ENCODE data around the gene NAPEPLD.

The NAPEPLD gene

GRCh38 chr7:103127006-103127405 lies 21.9 kb downstream of the NAPEPLD start:
- no peaks in the 10 kb centered on the region for H3K27me3 ChIP-seq (ENCODE audit: control insufficient read depth in 5 of 5, insufficient read depth in 4 of 5, low read length in 5 of 5)
- no peak overlapping the region for H3K27ac ChIP-seq (ENCODE audit: low read depth, low read length)
- no peaks in the 10 kb centered on the region for H3K4me1 ChIP-seq (ENCODE audit: control insufficient read depth in 5 of 5, insufficient read depth in 5 of 5, low read length in 5 of 5)
- no peak overlapping the region for H3K4me3 ChIP-seq (ENCODE audit: low read depth in 1 of 5, low read length in 5 of 5)
- H3K36me3 ChIP-seq (ENCODE audit: control insufficient read depth in 5 of 5, insufficient read depth in 5 of 5, low read length in 5 of 5), result peaks cover 12 to 37% (median 27%) of the 10 kb centered on the region in 5 donors
- H3K9me3 ChIP-seq (ENCODE audit: control insufficient read depth in 5 of 5, low read length in 5 of 5), result no peaks in the 10 kb centered on the region
- no peak overlapping the region for H3K9ac ChIP-seq (ENCODE audit: low read length in 5 of 5)

- no peaks in the 10 kb centered on the region for H3K27me3 ChIP-seq (ENCODE audit: control insufficient read depth in 5 of 5, insufficient read depth in 4 of 5, low read length in 5 of 5)
- peaks cover 27 to 55% (median 41%) of the 10 kb centered on the region in 5 donors for H3K36me3 ChIP-seq (ENCODE audit: control insufficient read depth in 5 of 5, insufficient read depth in 5 of 5, low read length in 5 of 5)
- no peaks in the 10 kb centered on the region for H3K4me1 ChIP-seq (ENCODE audit: control insufficient read depth in 5 of 5, insufficient read depth in 5 of 5, low read length in 5 of 5)
- no peak overlapping the region for H3K9ac ChIP-seq (ENCODE audit: low read length in 5 of 5)
- no peak overlapping the region for H3K4me3 ChIP-seq (ENCODE audit: low read depth in 1 of 5, low read length in 5 of 5)
- H3K27ac ChIP-seq (ENCODE audit: low read depth, low read length), result no peak overlapping the region
- H3K9me3 ChIP-seq (ENCODE audit: control insufficient read depth in 5 of 5, low read length in 5 of 5), result no peaks in the 10 kb centered on the region
Measured at GRCh38 chr7:103124429-103124979, 24.4 kb downstream of the NAPEPLD start.

- no peaks in the 10 kb centered on the region for H3K27me3 ChIP-seq (ENCODE audit: control insufficient read depth in 5 of 5, insufficient read depth in 4 of 5, low read length in 5 of 5)
- no peak overlapping the region for H3K4me3 ChIP-seq (ENCODE audit: low read depth in 1 of 5, low read length in 5 of 5)
- no peak overlapping the region for H3K9ac ChIP-seq (ENCODE audit: low read length in 5 of 5)
- H3K27ac ChIP-seq (ENCODE audit: low read depth, low read length), result no peak overlapping the region
- H3K9me3 ChIP-seq (ENCODE audit: control insufficient read depth in 5 of 5, low read length in 5 of 5), result no peaks in the 10 kb centered on the region
- H3K36me3 ChIP-seq (ENCODE audit: control insufficient read depth in 5 of 5, insufficient read depth in 5 of 5, low read length in 5 of 5), result peaks cover 30 to 57% (median 46%) of the 10 kb centered on the region in 5 donors
- no peaks in the 10 kb centered on the region for H3K4me1 ChIP-seq (ENCODE audit: control insufficient read depth in 5 of 5, insufficient read depth in 5 of 5, low read length in 5 of 5)
Measured at GRCh38 chr7:103123529-103123928, 25.4 kb downstream of the NAPEPLD start.

GRCh38 chr7:103121641-103122040 lies 27.3 kb downstream of the NAPEPLD start:
- H3K4me3 ChIP-seq (ENCODE audit: low read depth in 1 of 5, low read length in 5 of 5), result no peak overlapping the region
- H3K36me3 ChIP-seq (ENCODE audit: control insufficient read depth in 5 of 5, insufficient read depth in 5 of 5, low read length in 5 of 5), result peaks cover 23 to 44% (median 33%) of the 10 kb centered on the region in 5 donors
- H3K27me3 ChIP-seq (ENCODE audit: control insufficient read depth in 5 of 5, insufficient read depth in 4 of 5, low read length in 5 of 5), result no peaks in the 10 kb centered on the region
- no peak overlapping the region for H3K27ac ChIP-seq (ENCODE audit: low read depth, low read length)
- no peak overlapping the region for H3K9ac ChIP-seq (ENCODE audit: low read length in 5 of 5)
- H3K4me1 ChIP-seq (ENCODE audit: control insufficient read depth in 5 of 5, insufficient read depth in 5 of 5, low read length in 5 of 5), result no peaks in the 10 kb centered on the region
- H3K9me3 ChIP-seq (ENCODE audit: control insufficient read depth in 5 of 5, low read length in 5 of 5), result no peaks in the 10 kb centered on the region

- Histone ChIP-seq H3K4me1 (ENCODE audit: control insufficient read depth in 5 of 5, insufficient read depth in 5 of 5, low read length in 5 of 5) (no peaks in the 10 kb centered on the region), H3K27ac (ENCODE audit: low read depth, low read length) (no peak overlapping the region), H3K36me3 (ENCODE audit: control insufficient read depth in 5 of 5, insufficient read depth in 5 of 5, low read length in 5 of 5) (peaks cover 23 to 37% (median 31%) of the 10 kb centered on the region in 5 donors), H3K9me3 (ENCODE audit: control insufficient read depth in 5 of 5, low read length in 5 of 5) (no peaks in the 10 kb centered on the region), H3K27me3 (ENCODE audit: control insufficient read depth in 5 of 5, insufficient read depth in 4 of 5, low read length in 5 of 5) (no peaks in the 10 kb centered on the region), H3K9ac (ENCODE audit: low read length in 5 of 5) (no peak overlapping the region), H3K4me3 (ENCODE audit: low read depth in 1 of 5, low read length in 5 of 5) (no peak overlapping the region)
Measured at GRCh38 chr7:103120362-103120761, 28.5 kb downstream of the NAPEPLD start.

- Histone ChIP-seq H3K9ac (ENCODE audit: low read length in 5 of 5) (no peak overlapping the region), H3K4me3 (ENCODE audit: low read depth in 1 of 5, low read length in 5 of 5) (no peak overlapping the region), H3K4me1 (ENCODE audit: control insufficient read depth in 5 of 5, insufficient read depth in 5 of 5, low read length in 5 of 5) (no peaks in the 10 kb centered on the region), H3K27me3 (ENCODE audit: control insufficient read depth in 5 of 5, insufficient read depth in 4 of 5, low read length in 5 of 5) (no peaks in the 10 kb centered on the region), H3K36me3 (ENCODE audit: control insufficient read depth in 5 of 5, insufficient read depth in 5 of 5, low read length in 5 of 5) (peaks cover 25 to 37% (median 31%) of the 10 kb centered on the region in 5 donors), H3K27ac (ENCODE audit: low read depth, low read length) (no peak overlapping the region), H3K9me3 (ENCODE audit: control insufficient read depth in 5 of 5, low read length in 5 of 5) (no peaks in the 10 kb centered on the region)
Measured at GRCh38 chr7:103119791-103120291, 29.1 kb downstream of the NAPEPLD start.

GRCh38 chr7:103117465-103117864 lies 31.4 kb downstream of the NAPEPLD start:
- Histone ChIP-seq H3K4me3 (ENCODE audit: low read depth in 1 of 5, low read length in 5 of 5) (no peak overlapping the region), H3K27ac (ENCODE audit: low read depth, low read length) (no peak overlapping the region), H3K4me1 (ENCODE audit: control insufficient read depth in 5 of 5, insufficient read depth in 5 of 5, low read length in 5 of 5) (no peaks in the 10 kb centered on the region), H3K9me3 (ENCODE audit: control insufficient read depth in 5 of 5, low read length in 5 of 5) (no peaks in the 10 kb centered on the region), H3K36me3 (ENCODE audit: control insufficient read depth in 5 of 5, insufficient read depth in 5 of 5, low read length in 5 of 5) (peaks cover 21 to 34% (median 25%) of the 10 kb centered on the region in 5 donors), H3K9ac (ENCODE audit: low read length in 5 of 5) (no peak overlapping the region), H3K27me3 (ENCODE audit: control insufficient read depth in 5 of 5, insufficient read depth in 4 of 5, low read length in 5 of 5) (no peaks in the 10 kb centered on the region)

- Histone ChIP-seq H3K9ac (ENCODE audit: low read length in 5 of 5) (no peak overlapping the region), H3K36me3 (ENCODE audit: control insufficient read depth in 5 of 5, insufficient read depth in 5 of 5, low read length in 5 of 5) (peaks cover 21 to 29% (median 22%) of the 10 kb centered on the region in 5 donors), H3K27ac (ENCODE audit: low read depth, low read length) (no peak overlapping the region), H3K4me3 (ENCODE audit: low read depth in 1 of 5, low read length in 5 of 5) (no peak overlapping the region), H3K4me1 (ENCODE audit: control insufficient read depth in 5 of 5, insufficient read depth in 5 of 5, low read length in 5 of 5) (no peaks in the 10 kb centered on the region), H3K9me3 (ENCODE audit: control insufficient read depth in 5 of 5, low read length in 5 of 5) (no peaks in the 10 kb centered on the region), H3K27me3 (ENCODE audit: control insufficient read depth in 5 of 5, insufficient read depth in 4 of 5, low read length in 5 of 5) (no peaks in the 10 kb centered on the region)
Measured at GRCh38 chr7:103116991-103117390, 31.9 kb downstream of the NAPEPLD start.

GRCh38 chr7:103116511-103116910 lies 32.4 kb downstream of the NAPEPLD start:
- H3K36me3 ChIP-seq (ENCODE audit: control insufficient read depth in 5 of 5, insufficient read depth in 5 of 5, low read length in 5 of 5), result peaks cover 19 to 25% (median 20%) of the 10 kb centered on the region in 5 donors
- H3K4me1 ChIP-seq (ENCODE audit: control insufficient read depth in 5 of 5, insufficient read depth in 5 of 5, low read length in 5 of 5), result no peaks in the 10 kb centered on the region
- H3K9me3 ChIP-seq (ENCODE audit: control insufficient read depth in 5 of 5, low read length in 5 of 5), result no peaks in the 10 kb centered on the region
- no peak overlapping the region for H3K9ac ChIP-seq (ENCODE audit: low read length in 5 of 5)
- no peak overlapping the region for H3K27ac ChIP-seq (ENCODE audit: low read depth, low read length)
- H3K27me3 ChIP-seq (ENCODE audit: control insufficient read depth in 5 of 5, insufficient read depth in 4 of 5, low read length in 5 of 5), result no peaks in the 10 kb centered on the region
- no peak overlapping the region for H3K4me3 ChIP-seq (ENCODE audit: low read depth in 1 of 5, low read length in 5 of 5)

- Histone ChIP-seq H3K9me3 (ENCODE audit: control insufficient read depth in 5 of 5, low read length in 5 of 5) (no peaks in the 10 kb centered on the region), H3K4me1 (ENCODE audit: control insufficient read depth in 5 of 5, insufficient read depth in 5 of 5, low read length in 5 of 5) (no peaks in the 10 kb centered on the region), H3K4me3 (ENCODE audit: low read depth in 1 of 5, low read length in 5 of 5) (no peak overlapping the region), H3K27ac (ENCODE audit: low read depth, low read length) (no peak overlapping the region), H3K9ac (ENCODE audit: low read length in 5 of 5) (no peak overlapping the region), H3K27me3 (ENCODE audit: control insufficient read depth in 5 of 5, insufficient read depth in 4 of 5, low read length in 5 of 5) (no peaks in the 10 kb centered on the region), H3K36me3 (ENCODE audit: control insufficient read depth in 5 of 5, insufficient read depth in 5 of 5, low read length in 5 of 5) (peaks cover 13 to 18% (median 14%) of the 10 kb centered on the region in 5 donors)
Measured at GRCh38 chr7:103115771-103116170, 33.1 kb downstream of the NAPEPLD start.
